Stimulated activated CD4-positive, alpha-beta T cell treated with anti-CD3 and anti-CD28 coated beads, Interleukin-4, amount 100 ng/mL, for 1 hour (primary cell): ENCODE measurements around the gene NMRK1.

Source experiments
- DNase-seq: peaks from one replicate; pipeline ENCODE4 v3.0.0-alpha.2; 2020

The NMRK1 gene

GRCh38 chr9:75101004-75101588 is 13.1 kb upstream of the NMRK1 start:
- no peak for DNase-seq

- DNase-seq = no peak
These were observed 8.8 kb upstream of the NMRK1 start for GRCh38 chr9:75096796-75097195.

- no peak for DNase-seq
These were observed 4.8 kb upstream of the NMRK1 start for GRCh38 chr9:75092766-75093165.

- DNase-seq = no peak
These were observed 2.6 kb upstream of the NMRK1 start for GRCh38 chr9:75090579-75090978.

- DNase-seq = no peak
These were observed 1.4 kb upstream of the NMRK1 start for GRCh38 chr9:75089373-75089766.

GRCh38 chr9:75088646-75089372 is 854 bp upstream of the NMRK1 start:
- DNase-seq = peak; percentile 5

- peak; percentile 29 for DNase-seq
These were observed 599 bp downstream of the NMRK1 start for GRCh38 chr9:75087289-75087823.

- DNase-seq = no peak
These were observed 1.2 kb downstream of the NMRK1 start for GRCh38 chr9:75086541-75087288.

GRCh38 chr9:75085640-75086039 is 2.3 kb downstream of the NMRK1 start:
- DNase-seq = no peak

- no peak for DNase-seq
These were observed 3.8 kb downstream of the NMRK1 start for GRCh38 chr9:75084081-75084672.

- no peak for DNase-seq
These were observed 4.6 kb downstream of the NMRK1 start for GRCh38 chr9:75083188-75083970.

- no peak for DNase-seq
These were observed 6.3 kb downstream of the NMRK1 start for GRCh38 chr9:75081632-75082031.

GRCh38 chr9:75072895-75073294 is 15.1 kb downstream of the NMRK1 start:
- DNase-seq = no peak

GRCh38 chr9:75071530-75072122 is 16.3 kb downstream of the NMRK1 start:
- DNase-seq = peak; percentile 71

- no peak for DNase-seq
These were observed 18.8 kb downstream of the NMRK1 start for GRCh38 chr9:75069171-75069570.

GRCh38 chr9:75067894-75068293 is 20.1 kb downstream of the NMRK1 start:
- DNase-seq = no peak

- DNase-seq = no peak
These were observed 22.4 kb downstream of the NMRK1 start for GRCh38 chr9:75065510-75065909.

GRCh38 chr9:75064307-75065025 is 23.5 kb downstream of the NMRK1 start:
- no peak for DNase-seq

- no peak for DNase-seq
These were observed 24.2 kb downstream of the NMRK1 start for GRCh38 chr9:75063556-75064305.

- no peak for DNase-seq
These were observed 26.8 kb downstream of the NMRK1 start for GRCh38 chr9:75061169-75061568.
